ENCODE data around the gene GDA.

Gene GDA

DNA sequence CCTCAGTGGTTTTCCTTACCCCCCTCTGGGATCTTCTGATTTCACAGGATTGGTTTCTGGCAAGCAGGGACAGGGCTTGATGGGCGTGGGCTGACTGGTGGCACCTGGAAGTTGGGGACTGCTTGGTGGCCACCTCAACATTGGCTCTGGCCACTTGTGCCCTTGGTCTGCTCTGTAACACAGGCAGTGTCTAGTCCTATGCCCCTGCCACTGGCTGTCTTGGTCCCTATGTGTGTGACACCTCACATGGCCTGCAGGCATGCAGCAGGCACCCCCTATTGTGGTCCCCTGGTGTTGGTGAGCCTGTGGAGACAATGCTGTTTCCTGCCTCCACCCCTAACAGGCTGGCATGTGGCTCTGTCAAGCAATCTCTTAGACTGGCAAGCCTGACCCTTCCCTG lies 71.3 kb downstream of the GDA start:
- Histone ChIP-seq H3K4me1 (no peaks in the 10 kb centered on the region), H3K27me3 (no peaks in the 10 kb centered on the region), H3K9me3 (no peaks in the 10 kb centered on the region), H3K36me3 (no peaks in the 10 kb centered on the region), H3K4me3 (ENCODE audit: low read depth, low read length) (no peak overlapping the region)
- DNase-seq, result no peak
- TF ChIP-seq, protein P1, sequence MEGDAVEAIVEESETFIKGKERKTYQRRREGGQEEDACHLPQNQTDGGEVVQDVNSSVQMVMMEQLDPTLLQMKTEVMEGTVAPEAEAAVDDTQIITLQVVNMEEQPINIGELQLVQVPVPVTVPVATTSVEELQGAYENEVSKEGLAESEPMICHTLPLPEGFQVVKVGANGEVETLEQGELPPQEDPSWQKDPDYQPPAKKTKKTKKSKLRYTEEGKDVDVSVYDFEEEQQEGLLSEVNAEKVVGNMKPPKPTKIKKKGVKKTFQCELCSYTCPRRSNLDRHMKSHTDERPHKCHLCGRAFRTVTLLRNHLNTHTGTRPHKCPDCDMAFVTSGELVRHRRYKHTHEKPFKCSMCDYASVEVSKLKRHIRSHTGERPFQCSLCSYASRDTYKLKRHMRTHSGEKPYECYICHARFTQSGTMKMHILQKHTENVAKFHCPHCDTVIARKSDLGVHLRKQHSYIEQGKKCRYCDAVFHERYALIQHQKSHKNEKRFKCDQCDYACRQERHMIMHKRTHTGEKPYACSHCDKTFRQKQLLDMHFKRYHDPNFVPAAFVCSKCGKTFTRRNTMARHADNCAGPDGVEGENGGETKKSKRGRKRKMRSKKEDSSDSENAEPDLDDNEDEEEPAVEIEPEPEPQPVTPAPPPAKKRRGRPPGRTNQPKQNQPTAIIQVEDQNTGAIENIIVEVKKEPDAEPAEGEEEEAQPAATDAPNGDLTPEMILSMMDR (IDR thresholded peaks at IDR 0.05; ENCODE audit: low read depth, low read length), result no peak

DNA sequence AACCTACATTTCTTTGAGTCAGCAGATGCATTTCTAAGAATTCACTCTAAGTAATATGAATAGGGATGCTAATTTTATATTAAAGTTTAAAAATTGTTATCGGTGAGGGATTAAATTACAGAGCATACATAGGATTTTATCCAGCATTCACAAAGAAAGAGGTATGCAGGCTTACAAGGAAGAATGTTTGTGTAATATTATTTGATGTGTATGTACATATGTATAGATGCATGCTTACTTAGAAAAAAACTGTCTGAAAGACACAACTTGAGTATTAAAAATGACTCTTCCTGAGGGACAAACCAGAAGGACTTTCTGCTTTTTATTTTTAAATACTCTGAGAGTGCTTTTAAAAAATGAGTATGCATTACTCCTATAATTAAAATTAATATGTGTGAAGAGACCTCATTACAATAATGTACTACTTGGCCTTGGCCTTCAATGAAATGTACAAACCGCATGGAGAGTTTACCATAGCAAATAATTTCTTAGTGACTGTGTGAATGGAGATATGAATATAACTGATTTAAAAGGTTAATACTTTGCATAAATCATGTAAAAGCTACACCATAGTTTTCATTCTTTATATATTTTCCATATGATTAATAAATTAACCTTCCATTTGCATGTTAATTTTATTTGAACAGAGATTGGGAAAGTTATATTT lies 77.0 kb downstream of the GDA start:
- Histone ChIP-seq H3K9me3 (no peaks in the 10 kb centered on the region), H3K4me3 (ENCODE audit: low read depth, low read length) (no peak overlapping the region), H3K36me3 (no peaks in the 10 kb centered on the region), H3K27me3 (no peaks in the 10 kb centered on the region), H3K4me1 (no peaks in the 10 kb centered on the region)
- DNase-seq, result no peak
- TF ChIP-seq, protein P1 (IDR thresholded peaks at IDR 0.05; ENCODE audit: low read depth, low read length), result no peak

DNA sequence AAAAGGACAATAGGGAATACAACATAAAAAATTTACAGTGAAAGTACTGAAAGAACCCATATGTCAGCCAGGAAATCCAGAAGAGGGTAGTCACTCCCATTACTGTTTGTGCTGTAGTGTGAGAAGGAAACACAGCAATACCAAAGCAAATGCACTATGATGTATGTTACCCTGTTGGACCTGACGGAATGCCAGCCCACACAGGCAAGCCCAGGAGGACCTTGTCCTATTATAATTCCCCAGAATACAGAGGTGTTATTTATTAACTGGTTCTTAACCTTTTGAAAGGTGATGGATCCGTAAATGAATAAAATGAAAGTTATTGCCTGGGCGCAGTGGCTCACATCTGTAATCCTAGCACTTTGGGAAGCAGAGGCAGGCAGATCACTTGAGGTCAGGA lies 79.0 kb downstream of the GDA start:
- no peak for DNase-seq
- Histone ChIP-seq H3K27me3 (no peaks in the 10 kb centered on the region), H3K36me3 (no peaks in the 10 kb centered on the region), H3K4me1 (no peaks in the 10 kb centered on the region), H3K4me3 (ENCODE audit: low read depth, low read length) (no peak overlapping the region), H3K9me3 (no peaks in the 10 kb centered on the region)
- TF ChIP-seq, protein P1 (IDR thresholded peaks at IDR 0.05; ENCODE audit: low read depth, low read length), result no peak

DNA sequence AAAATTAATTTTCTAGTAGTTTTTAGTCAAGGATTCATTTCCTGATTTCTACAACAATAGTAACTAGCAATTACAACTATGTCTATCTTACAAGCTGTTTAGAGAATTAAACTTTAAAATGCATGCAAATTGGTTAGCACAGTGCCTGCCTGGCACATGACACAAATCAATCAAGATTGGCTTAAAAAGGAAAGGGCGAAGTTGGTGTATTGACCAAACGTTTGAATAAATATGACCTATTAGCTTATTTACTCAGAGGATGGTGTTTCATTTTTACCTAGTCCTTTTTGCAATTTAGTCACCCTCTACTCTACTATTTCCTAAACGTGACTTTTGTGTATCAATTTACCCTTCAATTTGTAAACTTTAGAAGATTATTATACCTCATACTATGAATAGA lies 83.5 kb downstream of the GDA start:
- Histone ChIP-seq H3K4me1 (no peaks in the 10 kb centered on the region), H3K27me3 (no peaks in the 10 kb centered on the region), H3K36me3 (no peaks in the 10 kb centered on the region), H3K4me3 (ENCODE audit: low read depth, low read length) (no peak overlapping the region), H3K9me3 (no peaks in the 10 kb centered on the region)
- TF ChIP-seq, protein P1 (IDR thresholded peaks at IDR 0.05; ENCODE audit: low read depth, low read length), result no peak
- no peak for DNase-seq

DNA sequence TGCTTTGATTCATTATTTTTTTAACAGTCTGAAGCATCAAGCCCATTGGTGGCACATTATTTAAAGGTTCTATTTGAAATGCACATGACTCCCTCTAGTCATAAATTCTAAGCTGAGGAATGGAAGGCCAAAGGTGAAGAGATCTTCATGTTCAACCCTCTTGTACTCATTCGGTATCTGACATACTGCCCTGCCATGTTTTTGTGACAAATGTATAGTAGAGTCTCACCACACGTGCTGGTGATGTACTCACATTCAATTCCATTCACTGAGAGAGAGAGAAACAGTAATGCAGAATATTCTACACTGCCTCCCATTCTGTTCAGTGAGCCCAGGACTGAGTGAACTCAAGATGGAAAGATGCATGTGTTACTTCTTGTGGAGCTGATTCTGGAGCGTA lies 98.3 kb downstream of the GDA start:
- Histone ChIP-seq H3K27me3 (no peaks in the 10 kb centered on the region), H3K4me3 (ENCODE audit: low read depth, low read length) (no peak overlapping the region), H3K9me3 (no peaks in the 10 kb centered on the region), H3K4me1 (no peaks in the 10 kb centered on the region), H3K36me3 (no peaks in the 10 kb centered on the region)
- no peak for DNase-seq
- TF ChIP-seq, protein P1 (IDR thresholded peaks at IDR 0.05; ENCODE audit: low read depth, low read length), result no peak

DNA sequence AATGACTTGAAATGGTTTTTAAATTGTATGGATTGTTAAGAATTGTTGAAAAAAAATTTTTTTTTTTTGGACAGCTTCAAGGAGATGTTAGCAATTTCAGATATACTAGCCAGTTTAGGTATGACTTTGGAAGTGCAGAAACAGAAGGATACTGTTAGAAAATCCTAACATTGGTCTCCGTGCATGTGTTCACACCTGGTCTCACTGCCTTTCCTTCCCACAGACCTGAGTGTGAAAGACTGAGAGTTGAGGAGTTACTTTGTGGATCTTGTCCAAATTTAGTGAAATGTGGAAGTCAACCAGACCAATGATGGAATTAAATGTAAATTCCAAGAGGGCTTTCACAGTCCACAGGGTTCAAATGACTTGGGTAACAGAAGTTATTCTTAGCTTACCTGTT lies 102.3 kb downstream of the GDA start:
- TF ChIP-seq, protein P1 (IDR thresholded peaks at IDR 0.05; ENCODE audit: low read depth, low read length), result no peak
- Histone ChIP-seq H3K4me3 (ENCODE audit: low read depth, low read length) (no peak overlapping the region), H3K27me3 (no peaks in the 10 kb centered on the region)

More for the DNA sequence above, 102.3 kb downstream of the GDA start:
- Histone ChIP-seq H3K9me3 (no peaks in the 10 kb centered on the region), H3K36me3 (no peaks in the 10 kb centered on the region), H3K4me1 (no peaks in the 10 kb centered on the region)
- DNase-seq, result no peak
